GM18951 (cell line): Measurements from ENCODE around the gene PJVK.

Source experiments
- POLR2A ChIP-seq: IDR thresholded peaks from 4 replicates; pipeline ENCODE4 v1.6.1; 2011; ENCODE audit warnings: mild to moderate bottlenecking; ENCODE audit not compliant: insufficient read length, insufficient read depth; ENCODE audit errors: extremely low read depth
- in situ Hi-C: fragments of 300-500 bp; cut with MboI; formaldehyde crosslinking; loops from one replicate; pipeline ENCODE4 v1.12.0; 2022; ENCODE audit warnings: low sequenced_read_pairs, mixed read lengths, inconsistent platforms; ENCODE audit not compliant: unreplicated experiment

The PJVK gene, protein sequence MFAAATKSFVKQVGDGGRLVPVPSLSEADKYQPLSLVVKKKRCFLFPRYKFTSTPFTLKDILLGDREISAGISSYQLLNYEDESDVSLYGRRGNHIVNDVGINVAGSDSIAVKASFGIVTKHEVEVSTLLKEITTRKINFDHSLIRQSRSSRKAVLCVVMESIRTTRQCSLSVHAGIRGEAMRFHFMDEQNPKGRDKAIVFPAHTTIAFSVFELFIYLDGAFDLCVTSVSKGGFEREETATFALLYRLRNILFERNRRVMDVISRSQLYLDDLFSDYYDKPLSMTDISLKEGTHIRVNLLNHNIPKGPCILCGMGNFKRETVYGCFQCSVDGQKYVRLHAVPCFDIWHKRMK

DNA sequence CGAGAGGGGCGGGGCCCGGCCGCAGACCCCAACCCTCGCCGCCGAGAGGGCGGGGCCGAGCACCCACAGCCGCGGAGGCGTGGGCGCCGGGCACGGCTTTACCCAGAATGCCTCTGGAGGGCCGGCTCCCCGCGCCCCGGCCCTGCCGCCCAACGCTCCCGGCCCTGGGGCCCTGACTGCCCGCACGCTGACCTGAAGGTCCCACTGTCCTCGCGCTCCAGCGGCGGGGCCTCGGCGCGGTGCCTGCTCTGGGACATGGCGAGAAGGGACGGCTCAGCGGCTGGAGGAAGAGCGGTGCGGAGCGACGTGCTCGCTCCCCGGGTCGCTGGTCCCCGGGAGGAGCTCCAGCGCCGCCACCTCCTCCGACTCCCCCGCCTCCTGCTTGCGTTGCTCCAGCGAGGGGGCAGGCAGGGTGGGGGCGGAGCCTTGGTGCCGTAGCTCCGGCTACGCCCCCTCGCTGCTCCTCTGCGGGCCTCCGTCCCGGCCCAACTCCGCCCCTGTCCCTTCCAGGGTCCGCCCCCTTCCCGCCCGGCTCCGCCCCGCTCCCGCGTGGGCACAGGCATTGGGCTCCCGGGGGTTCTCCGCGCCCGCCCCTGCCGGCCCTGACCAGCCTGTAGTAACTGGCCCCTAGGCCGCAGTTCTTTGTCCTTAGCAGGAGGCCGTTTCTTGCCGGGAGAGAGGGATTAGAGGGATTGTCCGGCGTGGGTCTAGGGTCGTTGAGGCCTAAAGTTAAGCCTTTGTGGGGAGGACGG, at the start of gene PJVK, which contains the start of gene PRKRA:
TSS of gene PJVK (plus strand) at position 605 of the 752 bp plus-strand sequence. CDS start 2,032 bp downstream, outside the sequence.
TSS of gene PRKRA (minus strand) at position 402 of the 752 bp plus-strand sequence. CDS start at position 257, 145 bp downstream.
- in situ Hi-C loops = no loop called here
- peak; percentile 95 for TF ChIP-seq POLR2A

DNA sequence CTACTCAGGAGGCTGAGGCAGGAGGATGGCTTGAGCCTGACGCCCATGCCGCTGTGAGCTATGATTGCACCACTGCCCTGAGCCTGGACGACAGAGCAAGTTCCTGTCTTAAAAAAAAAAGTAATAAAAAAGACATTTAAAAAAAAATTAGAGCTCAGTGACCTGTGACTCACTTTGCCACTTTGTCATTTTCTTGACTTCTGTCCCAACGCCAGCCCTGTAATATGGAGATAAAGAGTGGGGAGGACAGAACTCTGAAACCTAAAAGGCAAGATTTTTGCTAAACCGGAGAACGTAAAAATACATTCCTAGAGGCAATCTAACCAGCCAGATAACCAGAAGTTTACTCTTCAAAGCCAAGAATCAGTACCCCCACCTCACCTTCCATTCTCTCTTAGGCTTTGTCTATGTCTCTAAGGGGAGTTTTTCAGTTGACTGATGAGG, 49.2 kb upstream of the PJVK start:
- TF ChIP-seq POLR2A = no peak
- in situ Hi-C loops = loop anchor here (25.0 kb wide), 1 partner anchor 290 kb away; the partner anchor contains the start of gene RBM45

DNA sequence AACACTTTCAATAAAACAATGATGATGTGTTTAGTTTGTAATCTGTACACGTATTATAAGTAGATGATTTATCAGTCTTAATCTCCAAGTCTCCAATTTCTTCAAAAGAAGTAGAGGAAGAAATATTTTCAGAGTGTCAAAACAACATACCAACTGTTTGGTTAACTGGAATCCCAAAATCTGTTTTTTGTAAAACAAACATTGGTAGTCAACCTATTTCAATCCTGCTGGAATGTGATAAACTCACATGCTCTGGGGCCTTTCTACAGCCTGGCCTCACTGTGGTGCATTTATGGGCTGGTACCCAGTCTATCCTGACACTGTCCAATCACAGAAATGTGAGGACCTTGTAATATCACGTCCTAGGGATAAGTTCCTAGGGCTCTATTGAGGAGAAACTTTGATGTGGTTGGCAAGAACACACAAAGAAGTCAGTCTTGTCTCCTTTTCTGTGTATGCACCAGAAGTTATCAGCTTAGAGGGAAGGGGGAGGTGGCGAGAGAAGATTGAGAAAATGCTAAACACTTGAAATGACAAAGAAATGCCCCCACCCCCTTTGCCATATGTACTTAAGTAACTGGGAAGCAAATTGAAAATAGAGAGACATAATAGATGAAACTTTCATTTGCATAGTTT, 47.4 kb upstream of the PJVK start:
- in situ Hi-C loops = loop anchor here (25.0 kb wide), 1 partner anchor 291 kb away; the partner anchor contains the start of gene RBM45
- no peak for TF ChIP-seq POLR2A

DNA sequence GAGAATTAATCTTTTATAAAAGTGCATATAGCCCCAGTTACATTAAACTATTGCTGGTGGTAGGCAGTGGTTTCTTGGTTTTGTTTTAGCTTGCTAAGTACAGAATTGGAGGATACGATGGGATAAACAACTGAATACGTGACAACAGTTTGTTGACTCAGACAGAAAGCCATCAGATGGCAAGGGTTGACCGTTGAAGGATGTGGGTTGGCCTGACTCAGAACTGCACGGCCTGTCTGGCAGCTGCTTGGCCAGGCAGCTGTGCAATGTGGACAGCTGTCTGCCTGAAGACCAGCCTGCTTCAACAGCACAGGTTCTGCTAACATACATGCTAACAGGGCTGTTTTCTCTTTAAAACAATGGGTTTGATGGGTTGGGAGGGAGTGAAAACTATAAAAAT, 46.8 kb upstream of the PJVK start:
- in situ Hi-C loops = loop anchor here (25.0 kb wide), 1 partner anchor 292 kb away; the partner anchor contains the start of gene RBM45
- TF ChIP-seq POLR2A = peak; percentile 19

DNA sequence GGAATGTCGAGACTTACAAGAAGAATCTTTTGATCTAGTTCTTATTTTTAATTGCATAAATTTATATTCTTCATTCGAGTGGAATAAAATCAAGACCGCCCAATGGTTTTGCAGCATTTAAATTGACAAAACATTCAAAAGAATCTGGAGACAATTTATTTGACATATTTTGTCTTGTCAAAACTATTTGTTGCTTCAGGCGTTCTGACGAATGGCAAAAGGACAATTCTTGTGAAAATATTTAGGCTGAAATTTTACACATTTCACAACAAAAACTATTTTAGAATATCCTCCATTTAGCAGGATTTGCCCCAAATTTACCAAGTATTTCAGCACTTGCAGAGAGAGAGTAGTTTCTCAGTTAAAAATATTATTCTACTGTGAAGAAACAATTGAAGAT, 41.9 kb upstream of the PJVK start:
- in situ Hi-C loops = loop anchor here (25.0 kb wide), 1 partner anchor 297 kb away; the partner anchor contains the start of gene RBM45
- no peak for TF ChIP-seq POLR2A

DNA sequence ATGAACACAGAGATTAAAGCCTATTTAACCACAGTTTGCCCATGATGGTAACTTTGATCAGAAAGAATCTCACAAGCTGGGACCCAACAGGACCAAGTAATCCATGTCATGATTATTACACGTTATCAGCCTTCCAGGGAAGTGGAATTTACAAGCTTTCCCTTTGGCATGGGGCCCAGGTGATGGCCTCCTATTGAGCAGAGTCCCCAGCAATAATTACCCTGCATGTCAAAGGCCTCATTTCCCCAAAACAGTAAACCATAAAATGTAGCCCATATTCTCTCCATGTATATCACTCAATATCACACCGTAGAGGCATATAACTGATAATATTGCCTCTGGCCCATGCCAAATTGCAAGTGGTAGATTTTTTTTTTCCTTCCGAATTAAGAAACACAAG, 39.1 kb upstream of the PJVK start:
- in situ Hi-C loops = loop anchor here (25.0 kb wide), 1 partner anchor 300 kb away; the partner anchor contains the start of gene RBM45

DNA sequence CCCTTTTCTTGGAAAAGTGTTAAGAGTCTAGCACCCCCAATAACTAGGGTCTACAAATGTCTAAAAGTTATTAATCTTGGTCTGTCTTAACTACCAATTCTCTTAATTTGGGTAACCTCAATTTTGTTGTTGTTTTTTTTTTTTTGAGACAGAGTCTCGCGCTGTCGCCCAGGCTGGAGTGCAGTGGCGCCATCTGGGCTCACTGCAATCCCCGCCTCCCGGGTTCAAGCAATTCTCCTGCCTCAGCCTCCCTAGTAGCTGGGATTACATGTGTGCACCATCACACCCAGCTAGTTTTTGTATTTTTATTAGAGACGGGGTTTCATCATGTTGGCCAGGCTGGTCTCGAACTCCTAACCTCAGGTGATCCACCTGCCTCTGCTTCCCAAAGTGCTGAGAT, 38.7 kb upstream of the PJVK start:
- in situ Hi-C loops = loop anchor here (25.0 kb wide), 1 partner anchor 300 kb away; the partner anchor contains the start of gene RBM45

More for the DNA sequence above, 39.1 kb upstream of the PJVK start:
- no peak for TF ChIP-seq POLR2A

- peak; percentile 71 for TF ChIP-seq POLR2A
- in situ Hi-C loops = loop anchor here (25.0 kb wide), 1 partner anchor 301 kb away; the partner anchor contains the start of gene RBM45
Measured at GRCh38 chr2:178413472-178414265, 37.5 kb upstream of the PJVK start.

- peak; percentile 67 for TF ChIP-seq POLR2A
- in situ Hi-C loops = loop anchor here (25.0 kb wide), 1 partner anchor 302 kb away; the partner anchor contains the start of gene RBM45
Measured at GRCh38 chr2:178414266-178415247, 36.6 kb upstream of the PJVK start.

DNA sequence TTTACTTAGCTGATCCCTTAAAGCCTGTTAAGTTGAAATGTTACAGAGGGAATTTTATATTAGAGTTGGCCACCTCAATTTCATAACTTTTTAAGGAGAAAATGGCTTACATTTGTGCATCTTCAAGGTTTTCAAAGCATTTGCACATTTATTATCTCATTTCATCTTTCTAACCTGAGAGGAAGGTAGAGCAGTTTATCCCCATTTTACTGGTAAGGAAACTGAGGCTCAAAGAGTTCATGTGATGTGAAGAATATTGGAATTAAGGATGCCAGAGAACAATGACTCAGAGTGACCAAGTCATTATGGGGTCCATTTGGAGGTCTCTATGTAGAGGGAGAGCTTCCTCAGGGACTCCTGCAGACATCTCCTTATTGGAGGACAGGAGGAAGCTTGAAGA, 35.2 kb upstream of the PJVK start:
- in situ Hi-C loops = loop anchor here (25.0 kb wide), 1 partner anchor 304 kb away; the partner anchor contains the start of gene RBM45
- no peak for TF ChIP-seq POLR2A

- TF ChIP-seq POLR2A = no peak
- in situ Hi-C loops = loop anchor here (25.0 kb wide), 1 partner anchor 306 kb away; the partner anchor contains the start of gene RBM45
Measured at GRCh38 chr2:178417916-178418315, 33.3 kb upstream of the PJVK start.
